ENCODE results near the gene PDCD2.
"Not testable (repeated sequence)": the region's sequence is repeated elsewhere in the genome, so short reads cannot be mapped to it uniquely, and the experiment has no call there.

PDCD2 gene

DNA sequence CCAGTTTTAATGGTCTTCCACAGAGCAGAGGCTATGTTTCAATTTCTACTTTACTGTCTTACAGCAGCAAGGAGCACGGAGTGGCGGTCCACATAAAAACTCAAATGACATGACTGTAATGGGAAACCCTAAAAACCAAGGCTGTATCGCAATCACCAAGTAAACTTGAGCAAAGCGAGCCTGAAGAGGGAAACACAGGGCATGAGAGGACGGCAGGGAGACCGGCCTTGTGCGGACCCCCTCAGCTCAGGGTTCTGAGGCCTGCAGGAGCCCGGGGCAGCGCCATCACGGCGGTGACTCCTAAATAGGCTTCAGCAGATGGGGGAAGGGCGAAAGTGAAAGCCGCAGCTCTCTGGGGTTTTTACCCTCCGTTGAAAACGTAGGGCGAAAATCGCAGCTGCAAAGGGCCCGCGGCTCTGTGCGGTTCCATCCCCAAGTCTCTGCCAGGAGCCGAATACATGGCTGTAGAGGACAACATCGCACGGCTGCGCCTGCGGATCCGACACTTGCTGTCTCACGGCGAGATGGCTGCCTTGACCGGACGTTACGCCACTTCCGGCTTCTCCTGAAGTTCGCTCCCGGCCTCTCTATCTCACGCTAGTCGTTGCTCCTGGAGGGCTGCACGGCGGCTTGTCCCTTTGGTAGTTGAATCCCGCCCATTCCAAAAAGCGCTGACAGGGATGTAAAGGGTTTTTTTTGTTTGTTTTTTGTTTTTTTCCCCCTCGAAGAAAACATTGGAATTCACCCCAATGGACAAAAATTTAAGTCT lies 31.5 kb downstream of the PDCD2 start, which contains the start of gene PSMB1:
TSS of gene PSMB1 (minus strand) at position 543 of the 769 bp plus-strand sequence. CDS start at position 478, 65 bp downstream.
- DNase-seq (ENCODE audit: low read depth), result peak; percentile 81

DNA sequence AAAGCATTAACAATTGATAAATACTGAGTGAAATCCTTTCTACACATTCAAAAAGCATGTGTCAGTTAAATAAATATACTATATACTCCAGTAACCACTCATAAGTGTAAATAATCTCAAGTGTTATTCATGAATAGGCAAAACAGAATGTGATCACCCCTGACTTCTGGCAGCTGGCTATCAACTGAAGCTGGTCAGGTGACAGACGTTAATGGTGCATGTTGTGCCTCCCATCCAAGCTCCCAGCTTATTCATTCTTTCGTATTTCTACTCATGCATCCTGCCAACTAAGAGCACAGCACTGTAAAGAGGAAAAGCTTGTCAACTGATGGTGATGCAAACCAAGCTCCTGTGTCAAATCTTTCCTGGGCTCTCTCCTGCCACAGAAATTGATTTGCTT lies 39.0 kb downstream of the PDCD2 start:
- no peak for DNase-seq (ENCODE audit: low read depth)

DNA sequence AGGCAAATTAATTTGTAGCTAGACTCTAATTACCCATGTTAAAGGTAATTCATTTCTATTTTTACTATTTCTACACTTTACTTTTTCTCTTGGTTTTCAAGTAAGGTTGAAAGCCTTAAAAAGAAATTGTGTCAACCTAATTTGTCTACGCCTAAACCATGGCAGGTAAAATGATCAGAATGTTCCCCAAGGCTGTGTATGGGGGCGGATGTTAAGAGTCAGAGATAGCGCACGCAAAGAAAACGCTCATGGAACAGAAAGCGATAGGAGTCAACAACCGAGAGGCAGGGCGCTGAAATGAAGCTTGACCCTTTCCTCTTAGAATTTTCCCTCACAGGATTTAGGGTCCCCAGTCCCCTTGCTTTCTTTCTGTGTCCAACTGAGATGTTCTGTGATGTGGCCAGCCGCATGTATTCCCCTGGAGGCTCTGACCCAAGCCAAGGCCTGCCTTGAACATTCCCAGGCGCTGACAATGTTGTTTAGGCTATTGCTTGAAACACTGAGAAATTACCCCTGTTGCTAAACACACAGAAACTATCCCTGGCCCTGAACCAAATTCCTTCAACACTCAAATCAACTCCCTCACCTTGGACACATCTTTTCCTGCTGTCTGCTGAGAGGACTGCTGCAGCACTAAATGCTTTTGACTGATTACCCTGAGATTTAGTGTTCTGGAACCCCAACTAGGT lies 42.3 kb downstream of the PDCD2 start:
- DNase-seq (ENCODE audit: low read depth), result no peak

DNA sequence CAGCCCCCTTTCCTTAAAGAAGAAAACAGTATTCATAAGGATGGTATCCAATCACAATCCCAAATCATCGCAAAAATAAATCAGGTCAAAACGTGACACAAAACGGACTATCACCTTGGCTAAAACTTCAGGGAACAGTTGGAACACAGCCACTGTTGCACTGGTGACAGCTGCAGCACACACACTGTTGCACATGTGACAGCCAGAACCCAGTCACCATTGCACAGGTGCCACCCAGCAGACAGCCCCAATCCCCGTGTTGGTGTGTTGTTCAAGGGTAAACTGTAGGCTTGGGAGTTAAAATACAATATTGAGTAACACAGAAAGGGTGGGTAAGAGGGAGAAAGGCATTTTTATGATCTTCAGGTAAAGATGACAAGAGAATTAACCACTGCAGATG lies 47.1 kb downstream of the PDCD2 start:
- no peak for DNase-seq (ENCODE audit: low read depth)

DNA sequence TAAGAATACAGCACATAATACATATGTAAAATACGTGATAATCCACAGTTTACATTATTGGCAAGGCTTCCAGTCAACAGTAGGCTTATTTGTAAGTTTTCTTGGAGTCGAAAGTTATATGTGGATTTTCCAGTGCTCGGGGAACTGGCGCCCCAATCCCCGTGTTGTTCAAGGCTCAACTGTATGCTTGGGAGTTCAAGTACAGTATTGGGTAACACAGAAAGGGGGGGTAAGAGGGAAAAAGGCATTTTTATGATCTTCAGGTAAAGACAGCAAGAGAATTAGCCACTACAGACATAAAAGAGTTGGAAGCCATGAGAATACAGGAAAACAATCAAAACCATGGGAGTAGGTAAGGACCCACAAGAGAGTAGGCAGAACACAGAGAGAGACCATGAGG lies 47.8 kb downstream of the PDCD2 start:
- no peak for DNase-seq (ENCODE audit: low read depth)

DNA sequence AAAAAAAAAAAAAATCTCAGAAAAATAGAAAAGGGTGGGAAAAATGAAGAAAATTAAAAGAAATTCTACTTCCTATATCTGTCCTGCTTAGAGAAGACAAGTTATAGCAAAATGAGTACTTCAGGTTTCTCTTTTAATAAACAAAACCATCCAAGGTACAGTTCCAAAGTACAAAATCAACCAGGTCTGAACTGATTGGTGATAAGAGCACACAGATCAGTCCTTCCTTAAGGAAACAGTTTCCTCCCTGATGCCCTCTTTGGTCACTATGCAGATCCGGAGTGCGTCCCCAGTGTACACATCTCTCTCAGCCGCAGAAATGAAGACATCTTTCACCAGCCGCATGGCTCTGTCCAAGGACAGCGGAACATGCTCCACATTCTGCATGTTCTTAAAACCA lies 49.4 kb downstream of the PDCD2 start:
- DNase-seq (ENCODE audit: low read depth), result no peak

DNA sequence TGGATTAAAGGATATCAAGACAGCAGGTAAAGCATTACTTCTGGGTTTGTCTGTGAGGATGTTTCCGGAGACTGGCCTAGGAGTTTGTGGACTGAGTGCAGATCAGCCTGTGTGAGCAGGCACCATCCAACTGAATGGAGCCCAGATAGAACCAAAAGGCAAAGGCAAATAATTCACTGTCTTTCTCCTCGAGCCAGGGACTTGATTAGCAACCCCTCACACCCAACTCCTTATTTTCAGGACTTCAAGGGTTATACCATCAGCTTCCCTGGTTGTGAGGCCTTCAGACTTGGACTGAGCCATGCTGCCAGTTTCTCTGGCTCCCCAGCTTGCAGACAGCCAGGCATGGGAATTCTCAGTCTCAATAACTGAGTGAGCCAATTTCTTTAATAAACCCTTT lies 50.6 kb downstream of the PDCD2 start:
- DNase-seq (ENCODE audit: low read depth), result no peak

DNA sequence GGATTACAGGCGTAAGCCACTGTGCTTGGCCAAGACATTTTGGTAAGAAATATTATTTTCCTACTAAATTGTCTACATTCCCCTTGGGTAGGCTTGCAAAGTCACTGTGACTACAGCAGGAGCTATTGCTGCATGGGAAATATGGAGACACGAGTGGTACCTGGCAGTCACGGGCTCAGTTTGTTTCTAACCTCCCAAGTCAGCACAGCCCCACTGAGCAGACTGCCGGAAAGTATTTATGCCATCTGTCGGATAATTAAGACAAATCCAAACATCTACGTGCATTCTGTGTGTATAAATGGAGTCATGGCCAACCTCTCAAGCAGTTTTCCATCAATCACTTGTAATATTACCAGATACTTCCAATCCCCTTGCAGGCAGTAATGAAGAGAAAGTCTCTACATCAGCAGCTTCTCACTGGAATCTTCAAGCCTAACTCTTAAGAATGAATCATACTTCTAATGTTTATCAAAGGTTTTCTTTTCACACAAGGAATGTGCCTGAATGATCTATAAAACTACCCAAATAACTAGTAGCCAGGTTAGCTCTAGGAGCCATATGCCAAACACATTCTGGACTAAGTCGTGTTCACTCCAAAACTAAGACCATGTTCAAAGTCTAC lies 51.5 kb downstream of the PDCD2 start:
- no peak for DNase-seq (ENCODE audit: low read depth)

DNA sequence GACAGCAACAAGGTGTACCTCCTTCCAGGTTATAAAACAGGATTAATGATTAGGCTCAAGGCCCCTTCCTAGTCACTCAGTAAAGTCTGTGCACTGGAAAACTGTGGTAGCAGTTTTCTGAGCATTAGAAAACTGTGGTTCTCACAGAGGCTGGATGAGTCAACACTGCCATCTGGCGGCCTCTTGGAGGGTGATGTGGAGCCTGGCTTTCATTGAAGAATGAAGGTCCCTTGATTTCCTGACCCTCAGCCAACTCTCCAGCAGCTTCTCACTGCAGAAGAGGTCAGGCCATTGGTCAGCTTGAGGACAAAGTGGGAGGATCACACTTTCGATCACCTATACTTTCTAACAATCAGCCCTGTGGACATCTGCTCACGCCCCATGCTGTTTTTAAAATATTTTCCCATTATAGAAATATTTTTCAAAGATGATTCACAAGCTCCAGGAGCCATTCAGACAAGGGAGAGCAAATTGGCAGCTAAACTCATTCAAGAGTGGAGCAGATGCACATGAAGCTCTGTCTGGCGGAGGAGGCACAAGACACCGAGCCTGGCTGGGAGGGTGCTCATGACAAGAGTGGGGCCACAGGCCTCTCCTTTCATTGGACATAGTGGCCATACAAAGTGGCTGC lies 54.5 kb downstream of the PDCD2 start:
- DNase-seq (ENCODE audit: low read depth), result peak; percentile 55

DNA sequence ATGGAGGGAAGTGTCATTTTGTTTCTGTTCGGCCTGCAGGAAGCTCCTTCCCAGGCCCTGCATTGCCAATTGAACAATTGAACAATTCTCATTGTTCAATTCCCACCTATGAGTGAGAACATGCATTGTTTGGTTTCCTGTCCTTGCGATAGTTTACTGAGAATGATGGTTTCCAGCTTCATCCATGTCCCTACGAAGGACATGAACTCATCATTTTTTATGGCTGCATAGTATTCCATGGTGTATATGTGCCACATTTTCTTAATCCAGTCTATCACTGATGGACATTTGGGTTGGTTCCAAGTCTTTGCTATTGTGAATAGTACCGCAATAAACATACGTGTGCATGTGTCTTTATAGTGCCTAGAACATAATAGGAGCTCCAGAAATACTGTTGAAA lies 56.4 kb downstream of the PDCD2 start:
- DNase-seq (ENCODE audit: low read depth), result not testable (repeated sequence)

DNA sequence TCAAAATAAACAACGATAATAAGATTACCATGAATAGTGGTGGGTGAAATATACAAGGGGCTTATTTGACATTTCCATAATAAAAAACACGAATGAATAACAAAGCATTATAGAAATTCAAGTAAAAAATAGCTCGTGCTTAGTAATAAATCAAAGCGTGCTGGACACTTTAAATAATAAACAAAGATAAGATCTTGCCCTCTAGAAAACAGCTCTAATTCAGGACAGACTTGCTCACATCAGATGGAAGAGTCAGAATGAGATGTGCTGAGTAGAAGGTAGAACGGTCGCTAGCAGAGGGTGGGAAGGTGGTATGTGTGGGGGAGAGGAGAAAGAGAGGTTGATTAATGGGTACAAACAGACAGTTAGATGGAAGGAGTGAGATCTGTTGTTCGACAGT lies 58.6 kb downstream of the PDCD2 start:
- no peak for DNase-seq (ENCODE audit: low read depth)
